Measurements from ENCODE around the gene GREB1. TPM values are rescaled to one million over a fixed set of nuclear protein-coding genes. Genes with fewer than 3 reads are reported as not detected.
A peak's percentile ranks its signal among the peaks of the same experiment; 100 is the strongest.

The GREB1 gene
- total RNA-seq, 1 experiment from 2014 or later: 0.90 TPM

DNA sequence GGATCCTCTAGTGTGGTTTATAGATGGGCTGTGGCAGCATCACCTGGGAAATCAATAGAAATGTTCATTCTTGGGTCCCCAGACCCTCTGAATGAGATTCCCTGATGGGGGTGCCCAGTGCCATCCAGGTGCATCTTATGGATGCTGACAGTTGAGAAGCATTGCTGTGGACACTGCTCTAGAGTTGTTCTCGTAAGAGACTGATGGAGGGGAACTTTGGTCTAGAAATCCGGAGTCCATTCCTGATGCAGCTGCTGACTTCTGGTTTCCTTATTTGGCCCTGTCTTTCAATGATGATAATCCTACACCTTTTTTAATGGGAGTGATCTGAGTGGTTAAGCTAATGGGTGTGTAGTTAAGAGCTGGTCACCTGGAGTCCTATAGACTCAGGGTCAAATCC is 39.5 kb upstream of the GREB1 start:
- peaks cover 16% of the 10 kb centered on the region for H3K27me3 Mint-ChIP-seq (ENCODE audit: unreplicated experiment)
- H3K27ac Mint-ChIP-seq (ENCODE audit: unreplicated experiment): no peak overlapping the region
- TF ChIP-seq, protein P1, sequence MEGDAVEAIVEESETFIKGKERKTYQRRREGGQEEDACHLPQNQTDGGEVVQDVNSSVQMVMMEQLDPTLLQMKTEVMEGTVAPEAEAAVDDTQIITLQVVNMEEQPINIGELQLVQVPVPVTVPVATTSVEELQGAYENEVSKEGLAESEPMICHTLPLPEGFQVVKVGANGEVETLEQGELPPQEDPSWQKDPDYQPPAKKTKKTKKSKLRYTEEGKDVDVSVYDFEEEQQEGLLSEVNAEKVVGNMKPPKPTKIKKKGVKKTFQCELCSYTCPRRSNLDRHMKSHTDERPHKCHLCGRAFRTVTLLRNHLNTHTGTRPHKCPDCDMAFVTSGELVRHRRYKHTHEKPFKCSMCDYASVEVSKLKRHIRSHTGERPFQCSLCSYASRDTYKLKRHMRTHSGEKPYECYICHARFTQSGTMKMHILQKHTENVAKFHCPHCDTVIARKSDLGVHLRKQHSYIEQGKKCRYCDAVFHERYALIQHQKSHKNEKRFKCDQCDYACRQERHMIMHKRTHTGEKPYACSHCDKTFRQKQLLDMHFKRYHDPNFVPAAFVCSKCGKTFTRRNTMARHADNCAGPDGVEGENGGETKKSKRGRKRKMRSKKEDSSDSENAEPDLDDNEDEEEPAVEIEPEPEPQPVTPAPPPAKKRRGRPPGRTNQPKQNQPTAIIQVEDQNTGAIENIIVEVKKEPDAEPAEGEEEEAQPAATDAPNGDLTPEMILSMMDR (IDR thresholded peaks at IDR 0.05; ENCODE audit: unreplicated experiment): no peak
- no peaks in the 10 kb centered on the region for H3K9me3 Mint-ChIP-seq (ENCODE audit: low read depth, unreplicated experiment)
- CTCF ChIA-PET: no interaction called here
- no peaks in the 10 kb centered on the region for H3K36me3 Mint-ChIP-seq (ENCODE audit: insufficient read depth, unreplicated experiment)
- intact Hi-C loops (cut with micrococcal nuclease; ENCODE audit: unreplicated experiment): no loop called here
- no peak overlapping the region for H3K4me3 Mint-ChIP-seq (ENCODE audit: low read depth, unreplicated experiment)
- BruUV-seq (replicated peaks): no TSS peak
- peaks cover 9% of the 10 kb centered on the region for H3K4me1 Mint-ChIP-seq (ENCODE audit: low read depth, unreplicated experiment)
- no peak for DNase-seq

DNA sequence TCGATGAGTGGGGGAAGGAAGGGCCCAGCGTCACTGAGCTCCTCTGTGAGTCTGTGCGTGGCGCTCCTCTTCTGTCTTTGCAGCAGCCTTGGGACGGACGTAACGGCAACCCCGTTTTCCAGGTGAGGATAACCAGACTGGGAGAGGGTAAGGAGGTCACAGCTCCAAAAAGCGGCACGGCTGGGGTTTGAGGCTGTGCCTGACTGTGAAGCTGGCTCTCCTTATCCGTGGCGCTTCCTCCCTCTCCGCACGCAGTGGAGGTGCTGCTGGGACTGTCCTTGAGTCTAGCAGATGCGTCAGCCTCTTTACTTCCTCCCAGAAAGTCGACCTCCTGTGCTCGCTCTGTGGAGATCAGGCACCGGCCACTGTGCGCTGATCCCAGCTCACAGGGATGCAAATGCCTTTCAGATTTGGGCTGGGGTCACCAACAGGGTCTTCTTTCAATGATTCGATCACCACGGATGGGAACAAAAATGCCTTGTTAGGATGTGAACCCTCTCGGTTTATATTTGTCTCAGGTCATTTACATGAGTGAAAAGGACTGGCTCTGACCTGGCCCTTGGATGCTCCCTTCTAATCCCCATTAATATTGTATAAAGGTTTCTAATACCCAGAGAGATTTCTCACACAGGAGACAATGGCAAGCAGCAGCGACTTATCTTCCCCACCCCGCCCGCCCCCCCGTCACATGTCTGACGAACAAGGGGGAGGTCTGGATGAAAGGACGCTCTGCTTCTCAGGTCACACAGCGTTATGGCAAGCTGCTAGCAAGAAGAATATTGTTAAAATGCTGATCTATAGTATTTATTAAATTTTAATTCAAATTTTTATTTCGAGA is 37.8 kb upstream of the GREB1 start:
- TF ChIP-seq, protein P1 (IDR thresholded peaks at IDR 0.05; ENCODE audit: unreplicated experiment): no peak
- CTCF ChIA-PET: no interaction called here
- no peaks in the 10 kb centered on the region for H3K9me3 Mint-ChIP-seq (ENCODE audit: low read depth, unreplicated experiment)
- H3K36me3 Mint-ChIP-seq (ENCODE audit: insufficient read depth, unreplicated experiment): no peaks in the 10 kb centered on the region
- no peak overlapping the region for H3K27ac Mint-ChIP-seq (ENCODE audit: unreplicated experiment)
- peaks cover 16% of the 10 kb centered on the region for H3K27me3 Mint-ChIP-seq (ENCODE audit: unreplicated experiment)
- H3K4me3 Mint-ChIP-seq (ENCODE audit: low read depth, unreplicated experiment): no peak overlapping the region
- H3K4me1 Mint-ChIP-seq (ENCODE audit: low read depth, unreplicated experiment): peaks cover 9% of the 10 kb centered on the region
- BruUV-seq (replicated peaks): no TSS peak
- no peak for DNase-seq
- intact Hi-C loops (cut with micrococcal nuclease; ENCODE audit: unreplicated experiment): no loop called here

DNA sequence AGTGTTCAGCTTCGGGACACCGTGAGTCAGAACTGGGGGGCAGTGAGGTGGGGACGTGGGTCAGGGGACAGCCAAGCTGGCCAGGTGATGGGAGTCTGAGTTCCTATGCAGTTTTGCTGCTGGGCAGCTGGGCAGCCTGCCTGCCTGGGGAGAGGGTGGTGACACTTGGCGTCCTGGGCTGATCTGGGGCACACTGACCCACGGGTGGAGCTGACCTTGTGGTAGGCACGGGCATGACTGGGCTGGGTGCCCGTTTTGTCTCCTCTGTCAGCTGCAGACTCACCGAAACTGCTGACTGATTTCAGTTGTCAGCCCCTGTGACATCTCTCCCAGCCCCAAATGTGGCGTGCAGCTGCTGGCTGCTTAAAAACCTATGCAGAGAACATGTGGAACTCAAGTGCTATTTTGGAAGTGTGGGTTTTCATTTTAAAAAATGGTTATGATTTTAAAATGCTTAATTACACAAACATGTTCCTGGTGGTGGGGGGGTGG is 35.3 kb upstream of the GREB1 start:
- no peak overlapping the region for H3K4me3 Mint-ChIP-seq (ENCODE audit: low read depth, unreplicated experiment)
- peaks cover 9% of the 10 kb centered on the region for H3K4me1 Mint-ChIP-seq (ENCODE audit: low read depth, unreplicated experiment)
- peaks cover 3% of the 10 kb centered on the region for H3K9me3 Mint-ChIP-seq (ENCODE audit: low read depth, unreplicated experiment)
- H3K27ac Mint-ChIP-seq (ENCODE audit: unreplicated experiment): no peak overlapping the region
- CTCF ChIA-PET: interaction anchor here (0.6 to 1.3 kb wide), 2 partner anchors 11 to 182 kb away, joined by 3 read pairs; no protein-coding TSS in a partner anchor
- BruUV-seq (replicated peaks): no TSS peak
- no peaks in the 10 kb centered on the region for H3K36me3 Mint-ChIP-seq (ENCODE audit: insufficient read depth, unreplicated experiment)
- TF ChIP-seq, protein P1 (IDR thresholded peaks at IDR 0.05; ENCODE audit: unreplicated experiment): no peak
- peak; percentile 23 for DNase-seq
- peaks cover 10% of the 10 kb centered on the region for H3K27me3 Mint-ChIP-seq (ENCODE audit: unreplicated experiment)
- intact Hi-C loops (cut with micrococcal nuclease; ENCODE audit: unreplicated experiment): no loop called here

DNA sequence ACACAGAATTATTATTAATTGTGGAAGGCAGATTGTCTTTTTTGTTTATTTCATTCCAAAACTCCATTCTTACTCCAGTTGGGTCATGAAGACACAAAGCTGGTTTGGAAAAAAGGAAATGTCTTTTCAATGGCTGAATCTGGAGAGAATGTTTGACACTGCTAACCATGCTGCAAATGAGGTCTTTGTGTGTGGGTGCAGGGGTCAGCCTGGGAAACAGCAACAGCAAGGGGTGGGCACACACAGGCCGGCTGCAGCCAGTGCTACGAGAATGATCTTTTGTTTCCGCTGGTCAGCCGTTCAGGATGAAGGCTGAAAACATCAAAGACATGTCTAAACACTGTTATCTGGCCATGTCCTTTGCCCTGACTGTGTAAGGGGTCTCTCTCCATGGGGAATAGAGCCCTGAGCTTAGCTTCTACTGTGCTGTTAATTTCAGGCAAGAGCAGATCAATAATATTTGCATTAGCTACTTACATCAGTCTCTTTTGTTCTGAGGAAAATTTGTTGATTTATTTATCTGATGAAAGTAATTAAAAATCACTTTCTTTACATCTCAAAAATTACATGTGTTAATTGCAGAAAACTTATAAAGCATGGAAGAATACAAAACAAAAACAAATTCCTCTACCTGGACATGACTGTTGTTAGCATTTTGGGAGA is 34.6 kb upstream of the GREB1 start:
- H3K36me3 Mint-ChIP-seq (ENCODE audit: insufficient read depth, unreplicated experiment): no peaks in the 10 kb centered on the region
- no TSS peak for BruUV-seq (replicated peaks)
- intact Hi-C loops (cut with micrococcal nuclease; ENCODE audit: unreplicated experiment): no loop called here
- CTCF ChIA-PET: interaction anchor here (1.3 kb wide), 1 partner anchor 181 kb away, joined by 3 read pairs; no protein-coding TSS in a partner anchor
- no peak for DNase-seq
- H3K27me3 Mint-ChIP-seq (ENCODE audit: unreplicated experiment): peaks cover 4% of the 10 kb centered on the region
- TF ChIP-seq, protein P1 (IDR thresholded peaks at IDR 0.05; ENCODE audit: unreplicated experiment): no peak
- no peak overlapping the region for H3K27ac Mint-ChIP-seq (ENCODE audit: unreplicated experiment)
- no peak overlapping the region for H3K4me3 Mint-ChIP-seq (ENCODE audit: low read depth, unreplicated experiment)
- H3K9me3 Mint-ChIP-seq (ENCODE audit: low read depth, unreplicated experiment): peaks cover 3% of the 10 kb centered on the region
- H3K4me1 Mint-ChIP-seq (ENCODE audit: low read depth, unreplicated experiment): peaks cover 9% of the 10 kb centered on the region

All from Calu3 (cell line).